A549 (cell line): ENCODE results near the gene MRPS9.

Experiments
- CTCF ChIP-seq: fragments of >200 bp; sonication (Bioruptor Twin); formaldehyde crosslinking; IDR thresholded peaks from 3 replicates; pipeline ENCODE4 v1.5.1; 2016
- EP300 ChIP-seq, 2 experiments: fragments of >200 bp; sonication (Bioruptor Twin); formaldehyde crosslinking; IDR thresholded peaks; 2 replicates in 1 of 2; 3 replicates in 1 of 2; pipeline ENCODE4 v1.6.1; 2016 to 2017
- KDM1A ChIP-seq: fragments of 200-600 bp; sonication (generic); IDR thresholded peaks from 2 replicates; pipeline ENCODE4 v1.6.1; 2016; ENCODE audit warnings: low read depth, mild to moderate bottlenecking
- NFE2L2 ChIP-seq: fragments of 150-350 bp; conservative IDR thresholded peaks from 2 replicates; pipeline ENCODE4 v1.6.1; 2014; ENCODE audit warnings: low read length
- POLR2A ChIP-seq: IDR thresholded peaks from 2 replicates; pipeline ENCODE4 v1.6.1; 2012; ENCODE audit warnings: mild to moderate bottlenecking, low read length
- USF2 ChIP-seq: fragments of 450-650 bp; IDR thresholded peaks from 2 replicates; pipeline ENCODE4 v1.6.1; 2014; ENCODE audit warnings: antibody characterized with exemption

GRCh38 chr2:105130546-105130945 is 92.7 kb downstream of the MRPS9 start:
- TF ChIP-seq CTCF: no peak
- no peak for TF ChIP-seq USF2
- TF ChIP-seq NFE2L2: no peak
- TF ChIP-seq EP300 (IDR thresholded peaks at IDR 0.05): no peak
- TF ChIP-seq KDM1A: no peak
- no peak for TF ChIP-seq POLR2A
